Keratinocyte (primary cell): ENCODE measurements around the gene AAMP. TPM values are rescaled to one million over a fixed set of nuclear protein-coding genes. Genes with fewer than 3 reads are reported as not detected.
"Not testable (repeated sequence)": the region's sequence is repeated elsewhere in the genome, so short reads cannot be mapped to it uniquely, and the experiment has no call there.

ENCODE experiments used
- DNase-seq: peaks from one replicate; pipeline ENCODE4 v3.0.0-alpha.2; 2011; ENCODE audit warnings: low read depth, missing footprints, low spot score
- FAIRE-seq: peaks from 2 replicates; lab custom pipeline; 2011; peaks lifted over from hg19 to GRCh38; lab: Jason Lieb, UNC
- H2AFZ ChIP-seq: 2 replicates; pipeline ENCODE4 v1.6.0; 2012; ENCODE audit warnings: low read length, control low read depth, inconsistent platforms; ENCODE audit not compliant: control insufficient read depth
- H3K27ac ChIP-seq: 2 replicates; pipeline ENCODE4 v1.5.1; 2011; ENCODE audit warnings: low read length; ENCODE audit not compliant: control insufficient read depth, insufficient read depth
- H3K27me3 ChIP-seq: 3 replicates; pipeline ENCODE4 v1.6.0; 2011; ENCODE audit warnings: low read length; ENCODE audit not compliant: control insufficient read depth, insufficient read depth; ENCODE audit errors: extremely low read depth
- H3K36me3 ChIP-seq, 2 experiments: 2 replicates in 1 of 2; 3 replicates in 1 of 2; pipeline ENCODE4 v1.5.1; 2011; ENCODE audit warnings: low read length in 2 of 2, mild to moderate bottlenecking in 1 of 2; ENCODE audit not compliant: control insufficient read depth in 2 of 2, insufficient read depth in 2 of 2; ENCODE audit errors: extremely low read depth in 1 of 2
- H3K4me1 ChIP-seq: 3 replicates; pipeline ENCODE4 v1.5.1; 2011; ENCODE audit warnings: low read length; ENCODE audit not compliant: control insufficient read depth, insufficient read depth; ENCODE audit errors: extremely low read depth
- H3K4me2 ChIP-seq: 3 replicates; pipeline ENCODE4 v1.6.0; 2011; ENCODE audit warnings: low read depth, low read length; ENCODE audit not compliant: control insufficient read depth, insufficient read depth; ENCODE audit errors: extremely low read depth
- H3K4me3 ChIP-seq, 3 experiments: fragments of 200-600 bp in 1 of 3; sonication (generic) in 1 of 3; 2 replicates in 2 of 3; 3 replicates in 1 of 3; pipeline ENCODE4 v1.5.1; 2011 to 2016; ENCODE audit warnings: low read length in 3 of 3, mild to moderate bottlenecking in 3 of 3, control low read depth in 2 of 3, inconsistent platforms in 1 of 3, low read depth in 1 of 3, mixed read lengths in 1 of 3, mixed run types in 1 of 3, moderate library complexity in 1 of 3; ENCODE audit not compliant: control insufficient read depth in 2 of 3, insufficient read depth in 2 of 3; ENCODE audit errors: extremely low read depth in 1 of 3
- H3K79me2 ChIP-seq: 2 replicates; pipeline ENCODE4 v1.6.0; 2012; ENCODE audit warnings: low read length; ENCODE audit not compliant: control insufficient read depth, insufficient read depth
- H3K9ac ChIP-seq: 3 replicates; pipeline ENCODE4 v1.6.0; 2011; ENCODE audit warnings: low read length; ENCODE audit not compliant: control insufficient read depth, insufficient read depth; ENCODE audit errors: extremely low read depth
- H3K9me1 ChIP-seq: 3 replicates; pipeline ENCODE4 v1.6.0; 2011; ENCODE audit warnings: low read length; ENCODE audit not compliant: control insufficient read depth, insufficient read depth; ENCODE audit errors: extremely low read depth
- H3K9me3 ChIP-seq: 2 replicates; pipeline ENCODE4 v1.5.1; 2012; ENCODE audit warnings: low read depth, low read length; ENCODE audit not compliant: control insufficient read depth
- H4K20me1 ChIP-seq: 3 replicates; pipeline ENCODE4 v1.6.0; 2011; ENCODE audit warnings: low read length; ENCODE audit not compliant: control insufficient read depth, insufficient read depth; ENCODE audit errors: extremely low read depth
- EZH2 ChIP-seq: IDR thresholded peaks from one replicate; pipeline ENCODE4 v1.6.1; 2012; ENCODE audit warnings: inconsistent platforms, mild to moderate bottlenecking, low read length, moderate library complexity
- dilution Hi-C: fragments of 300-500 bp; cut with MboI; formaldehyde crosslinking; loops from one replicate; pipeline ENCODE4 v1.7.0; 2020; ENCODE audit warnings: low sequenced_read_pairs; ENCODE audit not compliant: extremely low pct_ligation_motif_present
- polyA plus RNA-seq, 5 experiments: library from polyadenylated mRNA; depleted of rRNA in 3 of 5; stranded (reverse) in 3 of 5; stranded (forward) in 1 of 5; unstranded in 1 of 5; fragments of >200 nt; gene quantifications; 1 replicate in 1 of 5; 2 replicates in 3 of 5; 3 replicates in 1 of 5; pipeline versions ENCODE4 v1.2.1 to v1.2.3, GENCODE V29; 2011 to 2012; ENCODE audit warnings: missing spikeins in 2 of 5, low read depth in 1 of 5, low replicate concordance in 1 of 5
- TF ChIP-seq, protein P1 (sequence below), 3 experiments: IDR thresholded peaks in 1 of 3; conservative IDR thresholded peaks in 1 of 3; optimal IDR thresholded peaks in 1 of 3; 2 replicates in 2 of 3; 3 replicates in 1 of 3; pipeline versions ENCODE3 to v1.5.1; 2011; ENCODE audit warnings: low read length in 3 of 3, mild to moderate bottlenecking in 3 of 3, moderate library complexity in 2 of 3, control low read depth in 1 of 3, inconsistent platforms in 1 of 3; ENCODE audit not compliant: insufficient read depth in 2 of 3; ENCODE audit errors: extremely low read depth in 1 of 3

The AAMP gene
- polyA plus RNA-seq, 1 donor (not counting 4 experiments of a cell fraction or from before 2014, with no cell fraction given): 78.4 TPM

DNA sequence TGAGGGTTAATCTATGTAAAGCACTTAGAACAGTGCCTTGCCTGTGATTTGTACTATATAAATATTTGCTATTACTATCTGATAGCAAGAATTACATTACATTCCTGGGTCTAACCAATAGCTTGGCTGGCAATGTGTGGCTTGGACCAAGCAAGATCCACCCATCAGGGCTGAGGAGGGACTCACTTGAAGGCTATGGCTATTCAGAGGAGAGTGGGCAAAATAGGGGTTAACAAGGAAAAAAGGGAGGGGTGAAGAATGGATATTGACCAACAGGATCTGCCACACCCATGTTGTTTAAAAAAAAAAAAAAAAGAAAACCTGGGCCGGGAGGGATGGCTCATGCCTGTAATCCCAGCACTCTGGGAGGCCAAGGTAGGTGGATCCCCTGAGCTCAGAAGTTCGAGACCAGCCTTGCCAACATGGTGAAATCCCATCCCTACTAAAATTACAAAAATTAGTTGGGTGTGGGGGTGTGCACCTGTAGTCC is 42.4 kb upstream of the AAMP start:
- H3K27me3 ChIP-seq: no peaks in the 10 kb centered on the region
- H3K9me3 ChIP-seq: no peaks in the 10 kb centered on the region
- no peak for DNase-seq
- H3K9me1 ChIP-seq: peaks cover 6% of the 10 kb centered on the region
- no peak overlapping the region for H3K9ac ChIP-seq
- H3K79me2 ChIP-seq: no peaks in the 10 kb centered on the region
- H3K4me3 ChIP-seq: no peak overlapping the region
- H3K27ac ChIP-seq: no peak overlapping the region
- H2AFZ ChIP-seq: no peak overlapping the region
- no peak for FAIRE-seq
- H3K4me1 ChIP-seq: peaks cover 8% of the 10 kb centered on the region
- H3K4me2 ChIP-seq: no peak overlapping the region
- no peaks in the 10 kb centered on the region for H4K20me1 ChIP-seq
- dilution Hi-C loops: no loop called here
- H3K36me3 ChIP-seq: no peaks in the 10 kb centered on the region
- TF ChIP-seq, protein P1, sequence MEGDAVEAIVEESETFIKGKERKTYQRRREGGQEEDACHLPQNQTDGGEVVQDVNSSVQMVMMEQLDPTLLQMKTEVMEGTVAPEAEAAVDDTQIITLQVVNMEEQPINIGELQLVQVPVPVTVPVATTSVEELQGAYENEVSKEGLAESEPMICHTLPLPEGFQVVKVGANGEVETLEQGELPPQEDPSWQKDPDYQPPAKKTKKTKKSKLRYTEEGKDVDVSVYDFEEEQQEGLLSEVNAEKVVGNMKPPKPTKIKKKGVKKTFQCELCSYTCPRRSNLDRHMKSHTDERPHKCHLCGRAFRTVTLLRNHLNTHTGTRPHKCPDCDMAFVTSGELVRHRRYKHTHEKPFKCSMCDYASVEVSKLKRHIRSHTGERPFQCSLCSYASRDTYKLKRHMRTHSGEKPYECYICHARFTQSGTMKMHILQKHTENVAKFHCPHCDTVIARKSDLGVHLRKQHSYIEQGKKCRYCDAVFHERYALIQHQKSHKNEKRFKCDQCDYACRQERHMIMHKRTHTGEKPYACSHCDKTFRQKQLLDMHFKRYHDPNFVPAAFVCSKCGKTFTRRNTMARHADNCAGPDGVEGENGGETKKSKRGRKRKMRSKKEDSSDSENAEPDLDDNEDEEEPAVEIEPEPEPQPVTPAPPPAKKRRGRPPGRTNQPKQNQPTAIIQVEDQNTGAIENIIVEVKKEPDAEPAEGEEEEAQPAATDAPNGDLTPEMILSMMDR (optimal IDR thresholded peaks at IDR 0.05 in 1 of 3, IDR thresholded peaks at IDR 0.05 in 1 of 3, conservative IDR thresholded peaks at IDR 0.05 in 1 of 3; ENCODE audit: extremely low read depth in 1 of 3, insufficient read depth in 2 of 3, low read length in 3 of 3): no peak
- TF ChIP-seq EZH2: no peak

DNA sequence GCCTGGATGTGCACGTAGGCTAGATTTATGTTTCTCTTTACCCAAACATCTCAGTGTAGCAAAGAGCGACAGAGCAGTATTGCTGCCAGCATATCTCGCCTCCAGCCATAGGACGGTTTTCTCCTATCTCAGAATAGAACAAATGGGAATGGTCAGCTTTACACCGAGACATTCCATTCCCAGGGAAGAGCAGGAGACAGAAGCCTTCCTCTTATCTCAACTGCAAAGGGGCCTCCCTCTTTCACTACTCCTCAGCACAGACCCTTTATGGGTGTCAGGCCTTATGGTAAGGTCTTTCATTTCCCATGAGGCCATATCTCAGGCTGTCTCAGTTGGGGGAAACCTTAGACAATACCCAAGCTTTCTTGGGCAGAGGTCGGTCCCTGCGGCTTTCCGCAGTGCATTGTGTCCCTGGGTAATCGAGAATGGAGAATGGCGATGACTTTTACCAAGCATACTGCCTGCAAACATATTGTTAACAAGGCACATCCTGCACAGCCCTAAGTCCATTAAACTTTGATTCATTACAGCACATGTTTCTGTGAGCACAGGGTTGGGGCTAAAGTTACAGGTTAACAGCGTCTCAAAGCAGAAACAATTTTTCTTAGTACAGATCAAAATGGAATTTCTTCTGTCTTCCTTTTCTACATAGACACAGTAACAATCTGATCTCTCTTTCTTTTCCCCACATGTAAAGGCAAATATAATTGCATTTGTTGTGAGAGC is 41.8 kb upstream of the AAMP start:
- H3K4me2 ChIP-seq, DNase-seq, H3K79me2 ChIP-seq, H3K27me3 ChIP-seq, H4K20me1 ChIP-seq, H3K4me3 ChIP-seq, H3K36me3 ChIP-seq, H3K4me1 ChIP-seq, FAIRE-seq, dilution Hi-C loops, H3K9ac ChIP-seq, H3K27ac ChIP-seq, H3K9me3 ChIP-seq, H2AFZ ChIP-seq, H3K9me1 ChIP-seq: not testable (repeated sequence)
